GM23338 (cell line): Measurements from ENCODE around the gene OMG. TPM values are rescaled to one million over a fixed set of nuclear protein-coding genes. Genes with fewer than 3 reads are reported as not detected.

Experiments used
- CREB1 ChIP-seq: fragments of 250-450 bp; sonication (Bioruptor Pico); IDR thresholded peaks from 2 replicates; pipeline ENCODE4 v1.5.0; 2020; ENCODE audit warnings: low read depth, mild to moderate bottlenecking, moderate library complexity
- CTCF ChIP-seq, 2 experiments: fragments of 200-600 bp in 1 of 2; sonication (generic) in 1 of 2; conservative IDR thresholded peaks; 2 replicates each; pipeline versions ENCODE4 v1.5.1 to v1.6.1; 2016 to 2017; ENCODE audit warnings: antibody characterized with exemption in 2 of 2, low read depth in 2 of 2, mild to moderate bottlenecking in 2 of 2, moderate library complexity in 1 of 2
- ETS1 ChIP-seq: IDR thresholded peaks from 2 replicates; pipeline ENCODE4 v1.6.1; 2016; ENCODE audit warnings: antibody characterized with exemption
- EZH2 ChIP-seq: fragments of 200-600 bp; sonication (generic); IDR thresholded peaks from one replicate; pipeline ENCODE4 v1.8.0; 2017; ENCODE audit warnings: antibody characterized with exemption, mild to moderate bottlenecking, low read depth; ENCODE audit not compliant: unreplicated experiment
- EZH2phosphoT487 ChIP-seq: fragments of 200-600 bp; sonication (generic); IDR thresholded peaks from one replicate; pipeline ENCODE4 v1.8.1; 2018; ENCODE audit warnings: antibody characterized with exemption; ENCODE audit not compliant: unreplicated experiment
- JUNB ChIP-seq: IDR thresholded peaks from one replicate; pipeline ENCODE4 v1.6.1; 2016; ENCODE audit warnings: antibody characterized with exemption; ENCODE audit not compliant: unreplicated experiment
- STAT1 ChIP-seq: IDR thresholded peaks from one replicate; pipeline ENCODE4 v1.6.1; 2016; ENCODE audit warnings: antibody characterized with exemption; ENCODE audit not compliant: unreplicated experiment
- ZNF114 ChIP-seq: fragments of 250-450 bp; sonication (Bioruptor Pico); IDR thresholded peaks from 2 replicates; pipeline ENCODE4 v1.5.0; 2020; ENCODE audit warnings: mild to moderate bottlenecking, moderate library complexity
- ZNF331 ChIP-seq: fragments of 250-450 bp; sonication (Bioruptor Pico); IDR thresholded peaks from 2 replicates; pipeline ENCODE4 v1.5.0; 2020; ENCODE audit warnings: low read depth, mild to moderate bottlenecking, moderate library complexity
- ZNF462 ChIP-seq: fragments of 250-450 bp; sonication (Bioruptor Pico); IDR thresholded peaks from 2 replicates; pipeline ENCODE4 v1.5.0; 2020; ENCODE audit warnings: mild to moderate bottlenecking, moderate library complexity
- polyA plus RNA-seq: library from polyadenylated mRNA; unstranded; fragments of >200 nt; fragmentation: Nextera tagmentation; extraction: Ambion mirVana; gene quantifications from 2 replicates; pipeline ENCODE4 v1.2.1, GENCODE V29; 2016
- total RNA-seq: library from RNA; depleted of rRNA; stranded (reverse); fragments of >200 nt; shearing (Covaris generic); gene quantifications from 2 replicates; pipeline ENCODE4 v1.2.3, GENCODE V29; 2014

OMG gene
- total and polyA plus RNA-seq, 2 experiments from 2014 or later = 0.71 TPM; not detected in 1

- TF ChIP-seq ZNF462 (CRISPR knock-in tag) (no peak), STAT1 (no peak), ZNF331 (CRISPR knock-in tag) (no peak), ZNF114 (CRISPR knock-in tag) (no peak), JUNB (no peak), CREB1 (CRISPR knock-in tag) (no peak), CTCF (conservative IDR thresholded peaks at IDR 0.05; ENCODE audit: low read depth in 2 of 2) (no peak), EZH2 (no peak), EZH2phosphoT487 (no peak), ETS1 (no peak)
These were observed 3.5 kb downstream of the OMG start (continued) for GRCh38 chr17:31293581-31293980.
